ENCODE results near the gene KSR2. TPM values are rescaled to one million over a fixed set of nuclear protein-coding genes. Genes with fewer than 3 reads are reported as not detected.

Gene KSR2
- 0.09 and 0.43 TPM in 2 replicates for total RNA-seq

GRCh38 chr12:117968826-117969659 lies at the start of gene KSR2:
TSS of gene KSR2 (minus strand) at chr12:117968990. CDS start at chr12:117968255, 735 bp downstream.

GRCh38 chr12:118016424-118017264 lies 47.9 kb upstream of the KSR2 start, which contains the start of gene RFC5:
TSS of gene RFC5 (plus strand) at chr12:118016703. CDS start at chr12:118016828, 125 bp downstream.

Other genes with a start within 250 kb of the KSR2 start
- 10.0 and 12.5 TPM in 2 replicates for gene RFC5, start 47.7 kb upstream of the KSR2 start, total RNA-seq
- 81.6 and 144 TPM in 2 replicates for gene WSB2, start 92.2 kb upstream of the KSR2 start, total RNA-seq
- gene VSIG10, start 135.0 kb upstream of the KSR2 start, total RNA-seq, result 61.0 and 74.3 TPM in 2 replicates
- 150 and 153 TPM in 2 replicates for gene PEBP1, start 167.1 kb upstream of the KSR2 start, total RNA-seq

Data from dermis lymphatic vessel endothelial cell (primary cell).